PC-3 (cell line): ENCODE results near the gene PEX11B. TPM values are rescaled to one million over a fixed set of nuclear protein-coding genes. Genes with fewer than 3 reads are reported as not detected.

ENCODE experiments used
- ATAC-seq: fragments of 200-7000 bp; cut with Tn5 transposase; 2 replicates; pipeline ENCODE4 v1.9.1; 2020; ENCODE audit warnings: mild to moderate bottlenecking, moderate library complexity
- BruUV-seq: library from RNA; stranded (reverse); fragments of 400-500 nt; replicated peaks from 2 replicates; lab custom pipeline; 2021; lab: Mats Ljungman, UMichigan
- CTCF ChIA-PET: fragments of 300-600 bp; sonication (Branson Sonifier 250); formaldehyde crosslinking; loops from one replicate; lab custom pipeline; 2022; ENCODE audit warnings: antibody characterized with exemption; lab: Charles Lee
- POLR2A ChIA-PET: fragments of 300-600 bp; sonication (Branson Sonifier 250); formaldehyde crosslinking; loops from one replicate; lab custom pipeline; 2022; ENCODE audit warnings: antibody characterized with exemption; ENCODE audit not compliant: unreplicated experiment; lab: Charles Lee
- DNase-seq: peaks from one replicate; pipeline ENCODE4 v3.0.0-alpha.2; 2015
- H2AFZ ChIP-seq: fragments of 300-600 bp; sonication (generic); 2 replicates; pipeline ENCODE4 v1.6.0; 2016; ENCODE audit warnings: antibody characterized with exemption, low read length
- H3F3A ChIP-seq: fragments of 300-600 bp; sonication (generic); one replicate; pipeline ENCODE4 v1.6.0; 2017; ENCODE audit warnings: antibody characterized with exemption, low read length, control low read depth, mild to moderate bottlenecking; ENCODE audit not compliant: unreplicated experiment
- H3K27ac ChIP-seq: fragments of 300-600 bp; sonication (generic); 2 replicates; pipeline ENCODE4 v1.5.1; 2016; ENCODE audit warnings: mild to moderate bottlenecking, low read length
- H3K27me3 ChIP-seq: fragments of 300-600 bp; sonication (generic); 2 replicates; pipeline ENCODE4 v1.6.1; 2016; ENCODE audit warnings: low read length, mixed read lengths
- H3K36me3 ChIP-seq: fragments of 300-600 bp; sonication (generic); 2 replicates; pipeline ENCODE4 v1.6.1; 2016; ENCODE audit warnings: low read depth, mixed run types, low read length, mixed read lengths
- H3K4me1 ChIP-seq: fragments of 300-600 bp; sonication (generic); 2 replicates; pipeline ENCODE4 v1.5.1; 2016; ENCODE audit warnings: low read length; ENCODE audit not compliant: insufficient read depth
- H3K4me2 ChIP-seq: fragments of 300-600 bp; sonication (generic); 2 replicates; pipeline ENCODE4 v1.6.0; 2016; ENCODE audit warnings: low read length
- H3K4me3 ChIP-seq: fragments of 300-600 bp; sonication (generic); 2 replicates; pipeline ENCODE4 v1.5.1; 2016; ENCODE audit warnings: mild to moderate bottlenecking, low read length, mixed read lengths
- H3K79me2 ChIP-seq: fragments of 300-600 bp; sonication (generic); 2 replicates; pipeline ENCODE4 v1.6.1; 2017; ENCODE audit warnings: low read length, mixed read lengths
- H3K9ac ChIP-seq: fragments of 300-600 bp; sonication (generic); 2 replicates; pipeline ENCODE4 v1.6.0; 2016; ENCODE audit warnings: mild to moderate bottlenecking, low read length
- H3K9me2 ChIP-seq: fragments of 300-600 bp; sonication (generic); replicated peaks from 2 replicates; pipeline ENCODE4 v1.6.1; 2016; ENCODE audit warnings: mixed run types, low read length, mixed read lengths
- H3K9me3 ChIP-seq: fragments of 300-600 bp; sonication (generic); 2 replicates; pipeline ENCODE4 v1.6.1; 2016; ENCODE audit warnings: low read length, mixed read lengths
- H4K20me1 ChIP-seq: fragments of 300-600 bp; sonication (generic); 2 replicates; pipeline ENCODE4 v1.6.1; 2016; ENCODE audit warnings: low read length, mixed read lengths
- EZH2 ChIP-seq: fragments of 300-600 bp; sonication (generic); IDR thresholded peaks from one replicate; pipeline ENCODE4 v1.6.1; 2017; ENCODE audit warnings: antibody characterized with exemption, mild to moderate bottlenecking, low read length; ENCODE audit not compliant: unreplicated experiment
- EZH2phosphoT487 ChIP-seq: fragments of 300-600 bp; sonication (generic); IDR thresholded peaks from 2 replicates; pipeline ENCODE4 v1.6.1; 2018; ENCODE audit warnings: mild to moderate bottlenecking, antibody characterized with exemption, low read length, borderline replicate concordance
- intact Hi-C: fragments of 100-400 bp; cut with micrococcal nuclease; formaldehyde crosslinking; loops from 2 replicates; pipeline ENCODE4 v1.9.0; 2023
- total RNA-seq: library from RNA; depleted of rRNA; stranded (reverse); fragments of >200 nt; gene quantifications from 2 replicates; pipeline ENCODE4 v1.2.3, GENCODE V29; 2014
- TF ChIP-seq, protein P1 (sequence below): fragments of 300-600 bp; sonication (generic); conservative IDR thresholded peaks from 2 replicates; pipeline ENCODE4 v1.5.1; 2017; ENCODE audit warnings: antibody characterized with exemption, low read depth, mild to moderate bottlenecking, low read length

PEX11B gene
- total RNA-seq, 1 experiment from 2014 or later = 27.4 TPM

DNA sequence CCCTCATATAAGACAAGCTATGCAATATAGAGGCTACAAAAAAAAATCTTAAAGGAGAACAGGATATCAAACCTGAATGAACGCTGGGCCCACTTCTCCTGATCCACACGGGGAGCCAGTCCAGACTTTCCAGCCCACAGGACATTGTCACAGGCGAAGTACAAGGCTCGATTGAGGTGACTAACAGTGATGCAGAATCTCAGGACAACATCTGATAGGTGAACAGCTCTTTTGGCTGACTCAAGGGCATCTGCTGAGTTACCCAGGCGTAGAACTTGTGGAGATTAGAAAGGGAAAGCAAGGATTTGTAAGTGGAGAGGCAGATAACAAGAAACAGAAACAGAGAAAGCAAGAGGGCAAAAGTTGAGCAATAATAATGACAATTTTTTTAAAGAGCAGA is 1.8 kb downstream of the PEX11B start:
- peaks cover 24% of the 10 kb centered on the region for H3K4me1 ChIP-seq
- H4K20me1 ChIP-seq = no peaks in the 10 kb centered on the region
- ATAC-seq (no peak), DNase-seq (peak; percentile 26)
- no peak overlapping the region for H2AFZ ChIP-seq
- intact Hi-C loops = loop anchor here (5.0 kb wide), 1 partner anchor 41 kb away; the partner anchor contains the start of gene LIX1L
- H3K27me3 ChIP-seq = no peaks in the 10 kb centered on the region
- peaks cover 3% of the 10 kb centered on the region for H3K36me3 ChIP-seq
- H3K4me2 ChIP-seq = peak overlapping the region; percentile 99
- H3K9ac ChIP-seq = no peak overlapping the region
- no TSS peak for BruUV-seq
- H3K79me2 ChIP-seq = peaks cover 15% of the 10 kb centered on the region
- H3K4me3 ChIP-seq = no peak overlapping the region
- ChIA-PET CTCF (no interaction called here), POLR2A (no interaction called here)
- H3K9me3 ChIP-seq = no peaks in the 10 kb centered on the region
- TF ChIP-seq, protein P1, sequence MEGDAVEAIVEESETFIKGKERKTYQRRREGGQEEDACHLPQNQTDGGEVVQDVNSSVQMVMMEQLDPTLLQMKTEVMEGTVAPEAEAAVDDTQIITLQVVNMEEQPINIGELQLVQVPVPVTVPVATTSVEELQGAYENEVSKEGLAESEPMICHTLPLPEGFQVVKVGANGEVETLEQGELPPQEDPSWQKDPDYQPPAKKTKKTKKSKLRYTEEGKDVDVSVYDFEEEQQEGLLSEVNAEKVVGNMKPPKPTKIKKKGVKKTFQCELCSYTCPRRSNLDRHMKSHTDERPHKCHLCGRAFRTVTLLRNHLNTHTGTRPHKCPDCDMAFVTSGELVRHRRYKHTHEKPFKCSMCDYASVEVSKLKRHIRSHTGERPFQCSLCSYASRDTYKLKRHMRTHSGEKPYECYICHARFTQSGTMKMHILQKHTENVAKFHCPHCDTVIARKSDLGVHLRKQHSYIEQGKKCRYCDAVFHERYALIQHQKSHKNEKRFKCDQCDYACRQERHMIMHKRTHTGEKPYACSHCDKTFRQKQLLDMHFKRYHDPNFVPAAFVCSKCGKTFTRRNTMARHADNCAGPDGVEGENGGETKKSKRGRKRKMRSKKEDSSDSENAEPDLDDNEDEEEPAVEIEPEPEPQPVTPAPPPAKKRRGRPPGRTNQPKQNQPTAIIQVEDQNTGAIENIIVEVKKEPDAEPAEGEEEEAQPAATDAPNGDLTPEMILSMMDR = no peak
- TF ChIP-seq EZH2 (no peak), EZH2phosphoT487 (no peak)
- H3K9me2 ChIP-seq = no peaks in the 10 kb centered on the region
- peaks cover 13% of the 10 kb centered on the region for H3F3A ChIP-seq
- no peak overlapping the region for H3K27ac ChIP-seq

DNA sequence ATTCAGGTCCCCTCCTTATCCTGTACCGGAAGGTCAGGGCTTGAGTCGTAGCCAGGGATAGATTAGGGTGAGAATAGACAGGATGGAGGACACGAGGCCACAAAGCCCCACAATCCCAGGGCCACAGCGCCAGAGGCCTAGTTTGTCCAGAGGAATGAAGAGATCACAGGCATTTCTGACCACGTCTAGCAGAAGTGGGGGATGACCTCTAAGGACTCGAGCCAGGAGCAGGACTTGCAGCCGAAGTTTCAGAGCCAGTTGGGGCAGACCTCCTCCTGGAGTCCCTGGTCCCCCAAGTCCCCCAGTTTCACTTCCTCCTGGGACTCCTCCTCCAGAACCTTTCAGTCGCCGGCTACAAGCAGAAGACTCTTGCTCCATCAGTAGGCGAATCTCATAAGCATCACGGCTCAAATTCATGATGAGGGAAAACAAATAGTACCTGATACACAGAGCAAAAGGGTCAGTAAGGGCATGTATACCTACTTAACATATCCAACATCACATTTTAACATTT is 6.3 kb downstream of the PEX11B start:
- H3K9ac ChIP-seq = no peak overlapping the region
- no TSS peak for BruUV-seq
- no peak overlapping the region for H3K4me3 ChIP-seq
- no peaks in the 10 kb centered on the region for H4K20me1 ChIP-seq
- no peak overlapping the region for H2AFZ ChIP-seq
- CTCF ChIA-PET = interaction anchor here (0.9 to 2.0 kb wide), 2 partner anchors 20 to 21 kb away, joined by 6 to 18 read pairs; no protein-coding TSS in a partner anchor
- intact Hi-C loops = no loop called here
- ATAC-seq (no peak), DNase-seq (no peak)
- H3K36me3 ChIP-seq = peaks cover 14% of the 10 kb centered on the region
- 0 out of 2 replicates have a peak, but pooled peaks cover 3% of the 10 kb centered on the region for H3K79me2 ChIP-seq
- no peaks in the 10 kb centered on the region for H3F3A ChIP-seq
- H3K27me3 ChIP-seq = no peaks in the 10 kb centered on the region
- no peaks in the 10 kb centered on the region for H3K9me2 ChIP-seq
- no peaks in the 10 kb centered on the region for H3K9me3 ChIP-seq
- no peak overlapping the region for H3K4me2 ChIP-seq
- POLR2A ChIA-PET = no interaction called here
- TF ChIP-seq, protein P1 = no peak
- TF ChIP-seq EZH2 (no peak), EZH2phosphoT487 (no peak)
- H3K27ac ChIP-seq = no peak overlapping the region
- H3K4me1 ChIP-seq = peaks cover 17% of the 10 kb centered on the region

DNA sequence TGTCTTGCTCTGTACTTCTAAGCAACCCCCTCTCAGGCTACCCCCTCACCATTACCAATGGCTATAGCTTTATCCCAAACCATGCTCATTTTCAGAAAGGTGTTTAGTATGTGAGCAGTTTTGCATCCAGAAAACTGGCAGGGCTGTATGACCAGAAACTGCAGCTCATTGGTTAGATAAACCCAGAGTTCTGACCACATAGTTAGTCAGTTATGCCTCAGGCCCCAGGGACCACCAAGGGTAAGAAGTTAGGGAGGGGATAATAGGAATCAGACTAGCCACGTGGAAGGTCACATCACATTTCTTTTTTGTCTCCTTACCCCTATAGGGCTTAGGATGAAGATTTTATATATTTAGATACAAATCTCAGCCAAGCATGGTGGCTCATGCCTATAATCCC is 9.9 kb downstream of the PEX11B start:
- Histone ChIP-seq H4K20me1 (no peaks in the 10 kb centered on the region), H3K79me2 (no peaks in the 10 kb centered on the region), H3K27ac (no peak overlapping the region), H3F3A (no peaks in the 10 kb centered on the region), H3K4me2 (no peak overlapping the region), H3K36me3 (peaks cover 11% of the 10 kb centered on the region; the same call in 1 of the 2 replicates), H3K9ac (no peak overlapping the region), H3K4me3 (no peak overlapping the region), H3K4me1 (peaks cover 11% of the 10 kb centered on the region), H2AFZ (no peak overlapping the region), H3K9me2 (no peaks in the 10 kb centered on the region), H3K27me3 (no peaks in the 10 kb centered on the region), H3K9me3 (no peaks in the 10 kb centered on the region)
- no TSS peak for BruUV-seq
- ChIA-PET POLR2A (interaction anchor here (0.5 kb wide), 1 partner anchor 16 kb away, joined by 4 read pairs; no protein-coding TSS in a partner anchor), CTCF (interaction anchor here (3.0 kb wide), 1 partner anchor 17 kb away, joined by 29 read pairs; no protein-coding TSS in a partner anchor)
- intact Hi-C loops = no loop called here
- DNase-seq (no peak), ATAC-seq (no peak)
- TF ChIP-seq EZH2phosphoT487 = no peak
- no peak for TF ChIP-seq EZH2
- TF ChIP-seq, protein P1 = no peak
